KG1 (cell line): Measurements from ENCODE around the gene SLC34A2.

Experiments
- DNase-seq: peaks from one replicate; lab custom pipeline; 2025; lab: John Stamatoyannopoulos, UW

Gene SLC34A2

DNA sequence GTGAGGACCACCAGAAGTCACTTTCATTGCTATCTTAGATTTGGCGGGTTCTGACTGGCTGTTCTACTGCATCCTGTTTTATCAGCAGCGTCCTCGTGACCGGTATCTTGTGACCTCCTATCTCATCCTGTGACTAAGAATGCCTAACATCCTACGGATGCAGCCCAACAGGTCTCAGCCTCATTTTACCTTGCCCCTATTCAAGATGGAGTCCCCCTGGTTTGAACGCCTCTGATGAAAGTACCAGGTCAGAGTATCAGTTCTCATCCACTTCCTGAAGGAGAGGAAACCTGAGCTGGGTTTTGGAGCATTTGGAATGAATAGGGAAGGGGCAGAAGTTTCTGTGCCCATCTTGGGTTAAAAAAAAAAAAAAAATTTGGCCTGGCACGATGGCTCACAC is 70.2 kb downstream of the SLC34A2 start:
- no peak for DNase-seq

DNA sequence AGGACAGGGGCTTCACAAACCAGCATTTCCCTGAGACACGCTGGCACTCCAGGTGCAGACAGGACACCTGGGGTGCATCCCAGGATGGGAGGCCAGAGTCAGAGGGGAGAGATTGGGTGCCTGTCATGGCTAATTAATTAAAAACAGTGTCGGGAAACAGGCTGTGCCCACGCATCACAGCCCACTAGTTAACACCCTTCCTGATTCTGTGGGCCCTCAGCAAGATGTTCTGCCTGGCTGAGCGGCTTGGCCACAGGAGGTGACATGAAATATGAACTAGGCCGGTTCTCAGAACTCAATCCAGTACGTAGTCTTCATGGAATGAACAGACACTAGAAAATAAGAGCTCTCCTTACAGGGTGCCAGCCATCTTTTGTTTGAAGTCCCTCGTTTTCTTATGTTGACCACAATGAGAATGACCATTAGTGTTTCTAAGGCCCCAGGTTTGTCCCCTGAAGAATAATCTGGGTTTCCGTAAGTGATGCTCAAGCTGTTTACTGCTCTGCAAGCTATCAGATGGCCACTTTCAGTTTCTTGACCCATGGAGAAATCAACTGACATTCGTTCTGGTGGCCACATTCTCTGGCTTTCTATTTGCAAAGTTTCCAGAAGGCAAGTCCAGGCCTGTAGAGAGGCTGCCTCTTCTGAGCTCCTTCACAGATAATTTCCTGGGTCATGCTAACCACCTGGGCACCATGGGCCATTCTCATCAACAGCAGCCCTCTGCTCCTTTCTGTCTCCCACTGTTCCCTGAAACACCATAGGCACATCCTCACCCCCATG is 72.3 kb downstream of the SLC34A2 start:
- DNase-seq = no peak
